HPDE6-E6E7 (cell line): ENCODE measurements around the gene VPS9D1.
A peak's percentile ranks its signal among the peaks of the same experiment; 100 is the strongest.
"Not testable (repeated sequence)": the region's sequence is repeated elsewhere in the genome, so short reads cannot be mapped to it uniquely, and the experiment has no call there.

Experiments used
- DNase-seq: peaks from one replicate; pipeline ENCODE4 v3.0.0; 2011; ENCODE audit warnings: missing footprints; ENCODE audit errors: extremely low spot score

The VPS9D1 gene

GRCh38 chr16:89693931-89694783 lies 26.5 kb downstream of the VPS9D1 start:
- no peak for DNase-seq

- DNase-seq = no peak
Measured at GRCh38 chr16:89693289-89693731, 27.4 kb downstream of the VPS9D1 start.

- no peak for DNase-seq
Measured at GRCh38 chr16:89691986-89692569, 28.6 kb downstream of the VPS9D1 start.

- no peak for DNase-seq
Measured at GRCh38 chr16:89691231-89691985, 29.3 kb downstream of the VPS9D1 start.

GRCh38 chr16:89690392-89690901 lies 30.3 kb downstream of the VPS9D1 start:
- no peak for DNase-seq

GRCh38 chr16:89689621-89690020 lies 31.1 kb downstream of the VPS9D1 start:
- DNase-seq = not testable (repeated sequence)

GRCh38 chr16:89689142-89689541 lies 31.6 kb downstream of the VPS9D1 start:
- DNase-seq = no peak

GRCh38 chr16:89688395-89688794 lies 32.3 kb downstream of the VPS9D1 start:
- no peak for DNase-seq

GRCh38 chr16:89687092-89687940 lies 33.4 kb downstream of the VPS9D1 start:
- DNase-seq = peak; percentile 49

- peak; percentile 96 for DNase-seq
Measured at GRCh38 chr16:89686520-89687091, 34.1 kb downstream of the VPS9D1 start, which contains the start of gene CDK10. TSS of gene CDK10 (plus strand) at chr16:89686689. CDS start at chr16:89686711, 22 bp downstream.

- DNase-seq = no peak
Measured at GRCh38 chr16:89685916-89686315, 34.8 kb downstream of the VPS9D1 start.

- DNase-seq = no peak
Measured at GRCh38 chr16:89678258-89678657, 42.4 kb downstream of the VPS9D1 start.

- DNase-seq = no peak
Measured at GRCh38 chr16:89672177-89672941, 48.3 kb downstream of the VPS9D1 start.

GRCh38 chr16:89671565-89671964 lies 49.1 kb downstream of the VPS9D1 start:
- DNase-seq = not testable (repeated sequence)

GRCh38 chr16:89670496-89671431 lies 49.9 kb downstream of the VPS9D1 start:
- DNase-seq = peak; percentile 48

GRCh38 chr16:89669755-89670154 lies 50.9 kb downstream of the VPS9D1 start:
- DNase-seq = no peak

- DNase-seq = no peak
Measured at GRCh38 chr16:89668790-89669158, 51.9 kb downstream of the VPS9D1 start.

GRCh38 chr16:89667633-89668032 lies 53.1 kb downstream of the VPS9D1 start:
- no peak for DNase-seq

- not testable (repeated sequence) for DNase-seq
Measured at GRCh38 chr16:89667000-89667399, 53.7 kb downstream of the VPS9D1 start.
